Stromal cell of bone marrow (primary cell): ENCODE data around the gene EFEMP2.

Source experiments
- DNase-seq: peaks from one replicate; pipeline ENCODE4 v3.0.0-alpha.2; 2012; ENCODE audit warnings: low read depth

EFEMP2 gene

GRCh38 chr11:65866509-65867283, 5.9 kb downstream of the EFEMP2 start:
- no peak for DNase-seq

- no peak for DNase-seq
Measured at GRCh38 chr11:65865550-65866172, 6.9 kb downstream of the EFEMP2 start.

GRCh38 chr11:65864706-65865471, 7.7 kb downstream of the EFEMP2 start:
- DNase-seq = no peak

DNA sequence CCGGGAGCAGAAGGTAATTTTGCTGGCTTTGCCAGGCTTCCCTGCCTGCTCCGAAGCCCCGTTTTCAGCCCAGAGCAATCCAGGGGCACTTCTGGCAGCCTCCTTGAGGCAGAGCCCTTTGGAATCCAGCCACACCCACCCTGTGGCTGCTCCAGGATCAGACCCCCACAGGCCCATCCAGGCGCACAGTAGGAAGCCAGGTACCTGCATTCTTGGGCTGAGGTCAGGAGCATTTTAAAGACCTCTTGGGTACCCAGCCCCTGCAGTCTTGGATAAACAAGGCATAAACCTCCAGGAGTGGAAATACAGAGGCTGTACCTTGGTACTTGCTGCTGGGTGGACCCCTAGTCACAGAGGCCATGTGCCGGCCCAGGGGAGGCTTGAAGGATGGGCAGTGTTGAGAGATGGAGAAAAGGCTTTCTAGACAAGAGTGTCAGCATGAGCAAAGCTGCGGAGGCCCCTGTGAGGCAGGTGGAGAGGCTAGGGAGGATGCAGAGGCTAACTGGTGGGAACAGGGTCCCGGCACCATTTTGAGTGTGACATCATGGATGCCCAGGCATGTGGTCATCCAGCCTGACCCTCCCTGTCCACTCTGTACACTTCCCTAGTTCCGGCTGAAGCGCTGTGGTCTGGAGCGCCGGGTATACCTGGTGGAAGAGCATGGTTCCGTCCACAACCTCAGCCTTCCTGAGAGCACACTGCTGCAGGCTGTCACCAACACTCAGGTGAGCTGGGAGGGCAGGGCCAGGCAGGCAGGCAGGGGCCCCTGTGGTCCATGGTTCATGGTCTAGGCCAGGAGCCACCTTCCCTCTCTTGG, 8.5 kb downstream of the EFEMP2 start:
- DNase-seq = no peak

DNA sequence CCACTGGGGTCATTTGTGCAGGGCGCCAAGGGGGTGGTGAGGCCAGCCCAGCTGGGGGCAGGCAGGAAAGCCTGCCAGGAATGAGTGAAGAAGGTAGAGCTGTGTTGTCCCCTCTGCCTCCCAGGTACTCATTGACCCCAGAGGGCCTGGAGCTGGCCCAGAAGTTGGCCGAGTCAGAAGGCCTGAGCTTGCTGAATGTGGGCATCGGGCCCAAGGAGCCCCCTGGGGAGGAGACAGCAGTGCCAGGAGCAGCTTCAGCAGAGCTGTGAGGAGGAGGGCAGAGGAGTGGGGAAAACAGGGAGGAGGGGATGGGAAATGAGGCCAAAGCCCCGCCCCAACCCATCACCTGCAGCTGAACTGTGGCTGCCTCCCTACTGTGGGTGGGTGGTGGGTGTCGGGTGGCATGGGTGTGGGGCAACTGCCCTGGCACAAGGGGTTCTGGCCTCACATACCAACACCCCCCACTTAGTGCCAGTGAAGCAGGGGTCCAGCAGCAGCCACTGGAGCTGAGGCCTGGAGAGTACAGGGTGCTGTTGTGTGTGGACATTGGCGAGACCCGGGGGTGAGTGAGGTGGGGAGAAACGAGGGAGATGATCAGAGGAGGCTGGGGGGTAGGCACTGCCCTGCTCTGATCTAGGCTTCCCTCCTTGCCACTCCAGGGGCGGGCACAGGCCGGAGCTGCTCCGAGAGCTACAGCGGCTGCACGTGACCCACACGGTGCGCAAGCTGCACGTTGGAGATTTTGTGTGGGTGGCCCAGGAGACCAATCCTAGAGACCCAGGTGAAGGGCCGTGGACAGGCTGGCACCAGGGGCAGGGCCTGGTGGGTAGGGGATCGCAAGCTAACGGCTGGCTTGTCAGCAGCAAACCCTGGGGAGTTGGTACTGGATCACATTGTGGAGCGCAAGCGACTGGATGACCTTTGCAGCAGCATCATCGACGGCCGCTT, 9.4 kb downstream of the EFEMP2 start:
- no peak for DNase-seq

- DNase-seq = no peak
Measured at GRCh38 chr11:65862191-65862735, 10.3 kb downstream of the EFEMP2 start.

- DNase-seq = no peak
Measured at GRCh38 chr11:65861533-65862183, 10.9 kb downstream of the EFEMP2 start.

DNA sequence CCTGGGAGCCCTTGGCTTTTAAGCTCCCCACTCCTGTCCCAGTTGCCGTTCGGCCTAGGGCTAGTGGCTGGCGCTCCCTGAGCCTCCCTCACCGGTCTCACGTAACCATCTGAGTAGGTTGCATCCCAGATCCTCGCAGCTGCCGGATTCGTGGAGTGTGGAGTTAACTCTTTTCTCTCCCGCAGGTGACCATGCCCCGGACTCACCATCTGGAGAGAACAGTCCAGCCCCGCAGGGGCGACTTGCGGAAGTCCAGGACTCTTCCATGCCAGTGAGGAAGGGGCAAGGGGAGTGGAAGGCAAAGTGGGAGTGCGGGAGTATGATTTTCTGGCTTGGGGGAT, 11.5 kb downstream of the EFEMP2 start:
- no peak for DNase-seq

DNA sequence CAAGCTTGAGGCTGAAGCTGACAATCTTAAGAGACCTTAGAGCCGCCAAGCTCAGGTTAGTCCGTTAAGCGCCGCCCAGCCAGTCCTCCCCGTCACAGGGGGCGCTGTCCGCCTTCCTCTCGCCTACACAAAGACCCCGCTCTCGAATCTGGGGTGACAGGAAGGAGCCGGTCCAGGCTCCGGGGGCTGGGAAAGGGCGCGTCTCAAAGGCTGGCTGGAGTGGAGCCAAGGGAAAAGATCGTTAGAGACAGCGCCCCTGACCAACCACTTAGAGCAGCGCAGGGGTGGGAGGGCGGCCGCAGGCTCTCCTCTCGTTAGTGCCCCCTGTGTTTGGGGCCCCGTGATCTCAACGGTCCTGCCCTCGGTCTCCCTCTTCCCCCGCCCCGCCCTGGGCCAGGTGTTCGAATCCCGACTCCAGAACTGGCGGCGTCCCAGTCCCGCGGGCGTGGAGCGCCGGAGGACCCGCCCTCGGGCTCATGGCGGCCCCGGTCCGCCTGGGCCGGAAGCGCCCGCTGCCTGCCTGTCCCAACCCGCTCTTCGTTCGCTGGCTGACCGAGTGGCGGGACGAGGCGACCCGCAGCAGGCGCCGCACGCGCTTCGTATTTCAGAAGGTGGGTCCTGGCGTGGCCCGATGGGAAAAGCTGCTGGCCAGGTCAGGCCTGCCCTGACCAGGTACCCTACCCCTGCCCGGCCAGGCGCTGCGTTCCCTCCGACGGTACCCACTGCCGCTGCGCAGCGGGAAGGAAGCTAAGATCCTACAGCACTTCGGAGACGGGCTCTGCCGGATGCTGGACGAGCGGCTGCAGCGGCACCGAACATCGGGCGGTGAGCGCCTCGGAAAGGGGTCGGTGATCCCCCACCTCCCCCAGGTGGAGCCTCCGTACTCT, 12.1 kb downstream of the EFEMP2 start, which contains the start of gene MUS81:
Gene MUS81, plus strand, starts transcription at position 156 of the 887 bp plus-strand sequence. Its CDS starts 321 bp downstream, at position 477.
- DNase-seq = peak; percentile 93

DNA sequence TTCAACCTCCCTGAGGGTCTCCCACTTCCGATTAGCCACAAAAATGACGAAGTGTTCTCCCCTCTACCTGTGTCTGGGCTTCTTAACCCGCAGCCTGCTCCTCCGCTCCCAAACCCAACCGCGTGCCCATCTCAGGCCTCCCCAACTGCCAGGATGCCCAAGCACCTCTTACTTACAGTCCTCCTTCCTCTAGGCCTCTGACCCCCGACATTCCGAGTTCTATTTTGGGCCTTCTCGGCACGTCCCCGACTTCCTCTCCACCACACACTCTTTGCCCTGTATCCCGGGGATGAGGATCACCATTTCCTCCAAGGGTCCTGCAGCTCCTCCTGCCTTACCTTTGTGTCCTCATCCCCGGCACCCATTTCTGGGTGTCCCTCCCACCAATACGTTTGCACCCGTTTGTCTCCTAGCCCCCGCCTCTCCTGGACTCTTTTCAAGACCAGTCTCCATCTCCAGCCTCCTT, 12.8 kb downstream of the EFEMP2 start:
- DNase-seq = no peak

GRCh38 chr11:65859095-65859811, 13.3 kb downstream of the EFEMP2 start:
- peak; percentile 96 for DNase-seq

GRCh38 chr11:65858681-65859087, 13.9 kb downstream of the EFEMP2 start:
- DNase-seq = no peak

- peak; percentile 97 for DNase-seq
Measured at GRCh38 chr11:65857853-65858680, 14.5 kb downstream of the EFEMP2 start, which contains the start of gene CFL1. CFL1 (minus strand) TSS chr11:65858180; CDS start chr11:65858099, 81 bp downstream.

DNA sequence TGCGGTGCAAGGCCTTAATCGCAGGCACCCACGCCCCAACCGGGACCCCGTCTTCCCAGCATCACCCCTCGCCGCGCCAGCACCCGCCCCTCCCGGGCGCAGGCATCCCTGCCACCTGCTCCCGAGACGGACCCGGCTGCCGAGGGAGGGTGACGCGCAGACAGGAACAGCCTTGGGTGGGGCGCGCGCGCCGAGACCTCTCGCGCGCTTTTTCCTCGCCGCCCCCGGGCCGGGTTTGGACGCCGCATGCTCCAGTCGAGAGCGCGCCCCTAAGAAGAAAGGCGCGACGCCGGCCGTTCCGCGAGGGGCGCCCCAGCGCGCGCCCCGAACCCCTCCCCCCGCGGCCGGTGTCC, 15.1 kb downstream of the EFEMP2 start:
- no peak for DNase-seq

DNA sequence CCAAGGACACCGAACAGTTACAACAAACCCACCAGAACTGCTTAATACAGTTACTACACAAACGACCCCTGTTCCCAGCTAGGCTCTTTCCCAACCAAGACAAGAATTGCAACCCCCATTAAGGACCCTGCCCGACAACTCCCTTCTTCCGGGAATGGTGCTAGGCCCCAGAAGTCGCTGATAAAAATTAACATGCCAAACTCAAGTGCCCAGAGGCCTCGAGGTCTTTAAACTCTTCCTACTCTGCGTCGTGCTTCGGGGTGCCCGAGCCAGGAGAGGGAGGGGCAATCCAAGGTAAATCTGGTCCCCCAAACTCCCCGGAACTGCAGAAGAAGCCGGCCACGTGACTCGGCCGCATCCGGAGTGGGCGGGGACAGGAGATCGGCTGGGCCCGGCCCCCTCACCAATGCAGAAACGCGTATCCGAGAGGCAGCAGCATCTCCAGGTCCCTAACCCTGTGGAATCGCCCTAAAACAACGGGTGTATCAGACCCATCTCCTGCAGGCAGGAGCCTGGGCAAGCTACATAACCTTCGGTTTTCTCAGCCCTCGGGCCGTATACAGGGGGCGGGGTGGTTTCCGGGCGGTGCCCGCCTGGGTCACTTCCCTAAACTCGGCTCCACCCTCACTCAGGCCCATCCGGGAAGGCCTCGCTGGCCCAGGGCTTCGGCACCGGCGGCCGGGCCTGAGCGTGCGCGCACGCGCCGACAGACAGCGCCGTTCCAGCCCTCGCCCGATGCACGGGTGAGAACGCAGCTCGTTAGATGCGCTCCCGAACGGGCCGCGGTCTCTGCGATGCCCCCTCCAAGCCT, 15.7 kb downstream of the EFEMP2 start:
- no peak for DNase-seq

- DNase-seq = no peak
Measured at GRCh38 chr11:65855927-65856363, 16.7 kb downstream of the EFEMP2 start.
